Measurements from ENCODE around the gene HLA-DMB. TPM values are rescaled to one million over a fixed set of nuclear protein-coding genes. Genes with fewer than 3 reads are reported as not detected.

The HLA-DMB gene
- total and polyA plus RNA-seq, 5 experiments from 2014 or later: 10.8 to 23.5 (median 22.5) TPM

- POLR2A ChIA-PET: interaction anchor here (0.6 to 21.1 kb wide), 29 partner anchors 12 to 1613 kb away, joined by 3 to 510 read pairs (median 8); partner anchors contain the start of genes AGPAT1, BAG6, CUTA and GPSM3
- DNase-seq (peak; percentile 45 to 86 (median 66)), ATAC-seq (no peak)
- Mint-ChIP-seq H3K36me3 (peaks cover 13 to 32% (median 29%) of the 10 kb centered on the region in 3 donors), H3K27ac (peak overlapping the region; percentile 91 to 100 (median 100)), H3K9me3 (no peaks in the 10 kb centered on the region), H3K4me3 (peak overlapping the region; percentile 78 to 99 (median 99)), H3K4me1 (peaks cover 30 to 57% (median 43%) of the 10 kb centered on the region in 4 donors), H3K27me3 (peaks cover 0 to 2% (median 0%) of the 10 kb centered on the region in 5 donors)
These were observed 29.8 kb upstream of the HLA-DMB start for GRCh38 chr6:32970413-32971241.

- DNase-seq: peak in 9 of 10 donors; percentile 45 to 79 (median 61)
- POLR2A ChIA-PET: interaction anchor here (0.7 to 21.1 kb wide), 16 partner anchors 8 to 1067 kb away, joined by 3 to 510 read pairs (median 11); partner anchors contain the start of genes GPSM3, HLA-DMA, HLA-DMB and HLA-DPA1
- Mint-ChIP-seq H3K4me3 (peak overlapping the region; percentile 78 to 99 (median 92)), H3K36me3 (peaks cover 13 to 26% (median 24%) of the 10 kb centered on the region in 3 donors), H3K27ac (peak overlapping the region; percentile 91 to 100 (median 97)), H3K4me1 (peaks cover 32 to 57% (median 44%) of the 10 kb centered on the region in 4 donors), H3K9me3 (no peaks in the 10 kb centered on the region), H3K27me3 (peaks cover 0 to 2% (median 0%) of the 10 kb centered on the region in 5 donors)
- ATAC-seq: no peak
These were observed 29.0 kb upstream of the HLA-DMB start for GRCh38 chr6:32969685-32970412.

- POLR2A ChIA-PET: interaction anchor here (0.5 to 21.1 kb wide), 16 partner anchors 9 to 1067 kb away, joined by 3 to 510 read pairs (median 8); partner anchors contain the start of genes HLA-DMA, HLA-DMB, PSMB8 and PSMB9
- H3K4me1 Mint-ChIP-seq: peaks cover 33 to 57% (median 42%) of the 10 kb centered on the region in 4 donors
- H3K27me3 Mint-ChIP-seq: peaks cover 0 to 2% (median 0%) of the 10 kb centered on the region in 5 donors
- peak overlapping the region; percentile 91 to 100 (median 98) for H3K27ac Mint-ChIP-seq
- H3K36me3 Mint-ChIP-seq: peaks cover 13 to 18% (median 18%) of the 10 kb centered on the region in 3 donors
- no peaks in the 10 kb centered on the region for H3K9me3 Mint-ChIP-seq
- peak overlapping the region; percentile 78 to 99 (median 92) for H3K4me3 Mint-ChIP-seq
- ATAC-seq (no peak), DNase-seq (peak in 9 of 10 donors; percentile 38 to 75 (median 48))
These were observed 28.2 kb upstream of the HLA-DMB start for GRCh38 chr6:32968867-32969684.

GRCh38 chr6:32968093-32968866 is 27.5 kb upstream of the HLA-DMB start, which contains the start of gene BRD2:
BRD2 (plus strand) TSS chr6:32968594; CDS start chr6:32972899, 4,305 bp downstream.
- no peaks in the 10 kb centered on the region for H3K9me3 Mint-ChIP-seq
- POLR2A ChIA-PET: interaction anchor here (0.5 to 21.1 kb wide), 16 partner anchors 10 to 773 kb away, joined by 3 to 510 read pairs (median 6); partner anchors contain the start of genes HLA-DMA, HLA-DMB, PSMB8 and PSMB9
- peaks cover 6 to 11% (median 10%) of the 10 kb centered on the region in 3 donors for H3K36me3 Mint-ChIP-seq
- peak within 1 kb of the TSS; percentile 91 to 100 (median 98) for H3K27ac Mint-ChIP-seq
- peak; percentile 41 to 49 for ATAC-seq
- peak within 1 kb of the TSS; percentile 78 to 99 (median 92) for H3K4me3 Mint-ChIP-seq
- DNase-seq: peak; percentile 92 to 99 (median 96)
- peaks cover 0 to 2% (median 0%) of the 10 kb centered on the region in 5 donors for H3K27me3 Mint-ChIP-seq
- H3K4me1 Mint-ChIP-seq: peaks cover 36 to 53% (median 41%) of the 10 kb centered on the region in 4 donors

GRCh38 chr6:32967151-32968091 is 26.6 kb upstream of the HLA-DMB start:
- no peaks in the 10 kb centered on the region for H3K9me3 Mint-ChIP-seq
- peaks cover 0 to 5% (median 3%) of the 10 kb centered on the region in 3 donors for H3K36me3 Mint-ChIP-seq
- H3K4me3 Mint-ChIP-seq: peak overlapping the region; percentile 78 to 99 (median 90)
- peaks cover 40 to 56% (median 43%) of the 10 kb centered on the region in 4 donors for H3K4me1 Mint-ChIP-seq
- POLR2A ChIA-PET: interaction anchor here (0.5 to 21.1 kb wide), 14 partner anchors 8 to 772 kb away, joined by 3 to 510 read pairs (median 9); partner anchors contain the start of genes HLA-DMA, HLA-DMB, PSMB8 and PSMB9
- peak in 3 of 10 donors; percentile 17 to 33 (median 30) for DNase-seq
- peak overlapping the region; percentile 80 to 100 (median 98) for H3K27ac Mint-ChIP-seq
- ATAC-seq: no peak
- peaks cover 0 to 2% (median 0%) of the 10 kb centered on the region in 5 donors for H3K27me3 Mint-ChIP-seq

GRCh38 chr6:32964776-32965175 is 23.9 kb upstream of the HLA-DMB start:
- H3K4me3 Mint-ChIP-seq: peak overlapping the region in 3 of 10 donors; percentile 4 to 66 (median 8)
- H3K4me1 Mint-ChIP-seq: peaks cover 43 to 70% (median 60%) of the 10 kb centered on the region in 4 donors
- no peaks in the 10 kb centered on the region for H3K36me3 Mint-ChIP-seq
- H3K27ac Mint-ChIP-seq: peak overlapping the region in 9 of 10 donors; percentile 11 to 96 (median 83)
- POLR2A ChIA-PET: interaction anchor here (12.6 kb wide), 1 partner anchor 11 kb away, joined by 344 read pairs; the partner anchor contains the start of gene HLA-DMA
- no peaks in the 10 kb centered on the region for H3K9me3 Mint-ChIP-seq
- H3K27me3 Mint-ChIP-seq: peaks cover 0 to 2% (median 0%) of the 10 kb centered on the region in 5 donors
- ATAC-seq: no peak
- DNase-seq: no peak

GRCh38 chr6:32963866-32964265 is 23.0 kb upstream of the HLA-DMB start:
- DNase-seq (no peak), ATAC-seq (no peak)
- Mint-ChIP-seq H3K4me1 (peaks cover 42 to 74% (median 60%) of the 10 kb centered on the region in 4 donors), H3K27ac (peak overlapping the region in 9 of 10 donors; percentile 24 to 96 (median 78)), H3K36me3 (no peaks in the 10 kb centered on the region), H3K9me3 (no peaks in the 10 kb centered on the region), H3K27me3 (peaks cover 0 to 2% (median 0%) of the 10 kb centered on the region in 5 donors), H3K4me3 (peak overlapping the region in 2 of 10 donors; percentile 12 to 50)
- POLR2A ChIA-PET: interaction anchor here (0.9 to 12.6 kb wide), 5 partner anchors 9 to 22 kb away, joined by 3 to 344 read pairs (median 4); partner anchors contain the start of gene HLA-DMA

- peak overlapping the region in 2 of 10 donors; percentile 31 to 71 for H3K27ac Mint-ChIP-seq
These were observed 21.5 kb upstream of the HLA-DMB start for GRCh38 chr6:32962213-32962826.

GRCh38 chr6:32960563-32960962 is 19.7 kb upstream of the HLA-DMB start:
- no peak overlapping the region for H3K4me3 Mint-ChIP-seq
- H3K9me3 Mint-ChIP-seq: no peaks in the 10 kb centered on the region
- ATAC-seq (no peak), DNase-seq (no peak)
- peaks cover 25 to 68% (median 45%) of the 10 kb centered on the region in 4 donors for H3K4me1 Mint-ChIP-seq
- POLR2A ChIA-PET: interaction anchor here (4.3 kb wide), 1 partner anchor 13 kb away, joined by 66 read pairs; no protein-coding TSS in a partner anchor
- H3K27ac Mint-ChIP-seq: peak overlapping the region in 7 of 10 donors; percentile 3 to 74 (median 28)
- peaks cover 0 to 4% (median 0%) of the 10 kb centered on the region in 3 donors for H3K36me3 Mint-ChIP-seq
- H3K27me3 Mint-ChIP-seq: no peaks in the 10 kb centered on the region

More at GRCh38 chr6:32962213-32962826, 21.5 kb upstream of the HLA-DMB start:
- H3K9me3 Mint-ChIP-seq: no peaks in the 10 kb centered on the region
- peak overlapping the region in 4 of 10 donors; percentile 12 to 44 (median 32) for H3K4me3 Mint-ChIP-seq
- DNase-seq: no peak
- POLR2A ChIA-PET: interaction anchor here (0.6 to 12.6 kb wide), 5 partner anchors 9 to 289 kb away, joined by 3 to 344 read pairs (median 4); partner anchors contain the start of genes HLA-DMA, PSMB9 and TAP1
- H3K36me3 Mint-ChIP-seq: peaks cover 0 to 4% (median 0%) of the 10 kb centered on the region in 3 donors
- no peaks in the 10 kb centered on the region for H3K27me3 Mint-ChIP-seq
- H3K4me1 Mint-ChIP-seq: peaks cover 37 to 75% (median 57%) of the 10 kb centered on the region in 4 donors
- ATAC-seq: no peak

Data from naive thymus-derived CD8-positive, alpha-beta T cell (primary cell).